Stimulated activated naive CD4-positive, alpha-beta T cell (primary cell): ENCODE results near the gene RIOX2.

Source experiments
- DNase-seq, 6 experiments: peaks; one replicate each; lab custom pipeline; 2025; lab: John Stamatoyannopoulos, UW

The RIOX2 gene

DNA sequence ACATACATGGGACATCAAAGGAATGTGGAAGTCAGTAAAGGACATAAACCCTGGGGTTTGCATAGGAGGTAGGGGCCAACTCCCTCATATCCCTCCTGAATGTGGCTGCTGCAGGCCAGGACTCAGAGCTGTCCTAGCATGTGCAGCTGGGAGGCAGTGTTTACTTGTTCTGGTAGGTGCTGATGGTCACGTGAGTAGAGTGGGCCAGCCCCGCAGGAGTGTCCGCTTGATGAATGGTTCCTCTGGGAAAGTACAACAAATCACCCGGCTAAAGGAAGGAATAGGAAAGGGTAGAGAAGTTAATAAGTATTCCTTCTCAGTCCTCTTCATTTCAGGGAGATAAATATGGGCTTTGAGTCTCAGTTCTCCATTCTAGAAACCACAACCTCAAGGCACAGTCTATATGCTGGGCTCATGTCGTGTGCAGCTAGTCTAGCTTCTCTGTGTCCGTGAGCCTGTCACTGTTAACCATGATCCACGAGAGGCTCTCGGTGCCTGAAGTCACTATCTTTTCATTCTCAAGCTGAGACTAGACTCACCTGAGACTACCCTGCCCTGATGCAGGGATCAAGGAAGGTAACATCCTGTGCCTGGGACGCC lies 17.9 kb downstream of the RIOX2 start:
- no peak for DNase-seq

DNA sequence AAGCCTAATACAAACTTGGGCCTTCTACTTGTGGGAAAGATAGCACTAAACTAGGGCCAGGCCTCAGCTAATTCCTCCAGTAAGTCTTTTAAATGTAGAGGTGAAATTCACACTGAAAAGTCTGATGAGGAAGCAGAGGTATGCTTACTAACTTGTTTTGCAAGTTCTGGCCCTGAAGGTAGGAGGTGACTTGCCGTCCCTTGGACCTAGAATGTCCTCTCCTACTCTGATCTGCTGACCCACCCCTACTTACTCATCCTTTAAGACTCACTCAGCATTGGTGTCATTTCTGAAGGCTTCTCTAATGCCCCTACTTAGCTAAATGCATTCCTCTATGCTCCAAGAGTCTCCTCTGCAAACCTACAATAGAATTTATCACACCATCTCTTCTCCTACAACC lies 19.4 kb downstream of the RIOX2 start:
- no peak for DNase-seq

DNA sequence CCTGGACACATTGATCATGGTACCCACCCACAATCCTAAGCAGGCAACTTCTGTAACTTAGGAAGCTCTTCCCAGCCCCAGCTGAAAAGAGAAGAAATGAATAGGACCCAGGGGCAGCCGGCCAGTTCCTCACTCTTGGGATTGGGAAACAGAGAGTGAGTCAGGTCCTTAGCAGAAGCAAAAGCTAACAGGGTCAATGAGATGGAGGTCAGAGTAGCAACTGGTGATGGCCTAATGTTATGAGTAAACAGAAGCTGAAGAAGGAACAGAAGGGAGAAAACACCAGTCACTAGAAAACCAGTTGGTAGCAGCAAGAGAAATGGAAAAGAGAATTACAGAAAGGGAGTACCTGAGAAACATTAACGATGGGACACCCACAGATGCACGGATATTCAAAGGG lies 20.0 kb downstream of the RIOX2 start:
- DNase-seq = no peak

GRCh38 chr3:97950360-97950759 lies 21.9 kb downstream of the RIOX2 start:
- no peak for DNase-seq

- DNase-seq = no peak
Observed at GRCh38 chr3:97949743-97950142, 22.5 kb downstream of the RIOX2 start.

GRCh38 chr3:97949110-97949485 lies 23.1 kb downstream of the RIOX2 start:
- no peak for DNase-seq

DNA sequence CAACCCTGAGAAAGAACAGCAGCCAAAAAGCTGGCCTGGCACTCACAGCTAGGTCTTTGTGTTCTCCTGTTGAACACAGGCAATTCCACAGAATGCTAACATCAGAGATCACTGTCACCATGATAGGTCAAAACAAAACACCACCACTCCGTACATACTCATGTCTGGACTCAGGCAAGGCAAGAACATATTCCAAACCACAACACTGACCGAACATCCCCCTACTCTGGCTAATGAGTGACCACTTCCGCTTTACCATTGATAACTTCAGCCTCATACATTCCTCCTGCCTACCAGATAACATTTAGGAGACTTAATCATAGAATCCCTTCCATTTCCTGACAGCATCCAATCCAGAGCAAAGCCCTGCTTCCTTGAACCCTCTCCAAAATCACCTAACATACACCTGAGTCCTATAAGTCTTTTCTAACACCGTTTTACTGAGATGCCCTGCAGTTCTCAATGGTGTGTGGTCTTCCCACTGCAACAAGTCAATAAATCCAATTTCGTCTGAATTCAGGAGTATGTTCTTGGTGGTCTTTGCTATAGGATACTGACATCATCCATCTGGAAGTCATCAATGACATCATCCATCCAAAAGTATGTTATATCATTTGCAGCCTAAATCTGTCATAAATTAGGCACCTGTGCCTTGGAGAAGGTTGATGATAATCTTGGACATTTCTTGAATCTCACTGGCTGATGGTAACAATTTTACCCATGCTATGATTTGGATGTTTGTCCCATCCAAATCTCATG lies 23.7 kb downstream of the RIOX2 start:
- no peak for DNase-seq

DNA sequence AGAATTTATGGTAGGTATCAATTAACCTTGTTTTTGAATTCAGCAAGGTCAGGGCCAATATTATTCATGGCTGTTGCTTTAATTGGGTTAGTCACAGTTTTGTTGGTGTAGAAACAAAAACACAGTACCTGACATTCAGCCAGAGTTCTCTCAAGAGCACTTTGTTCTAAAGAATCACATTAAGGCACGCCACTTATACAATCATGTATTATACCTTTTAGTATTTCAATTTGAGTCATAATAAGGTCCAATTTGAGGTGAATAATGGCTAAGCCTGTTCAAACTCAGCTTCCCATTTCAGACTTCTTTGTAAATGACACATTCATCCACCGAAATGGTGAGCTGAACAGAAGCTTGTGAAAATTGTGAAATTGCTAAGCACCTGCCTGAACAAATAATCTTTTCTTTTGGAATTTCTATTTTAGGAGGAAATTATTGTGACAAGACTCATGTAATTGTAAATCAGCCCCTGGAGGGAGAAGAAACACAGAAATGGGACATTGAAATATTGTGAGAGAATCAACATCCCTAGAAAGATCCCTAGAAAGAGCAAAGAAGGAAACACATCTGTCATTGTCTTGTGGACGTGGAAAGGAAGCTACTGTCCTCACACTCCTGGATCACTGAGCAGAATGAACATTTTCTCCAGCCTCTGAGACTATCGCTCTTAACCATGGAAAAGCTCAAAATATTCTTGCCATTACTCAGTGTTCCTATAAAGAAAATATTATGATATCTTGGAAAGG lies 29.3 kb downstream of the RIOX2 start:
- no peak for DNase-seq

DNA sequence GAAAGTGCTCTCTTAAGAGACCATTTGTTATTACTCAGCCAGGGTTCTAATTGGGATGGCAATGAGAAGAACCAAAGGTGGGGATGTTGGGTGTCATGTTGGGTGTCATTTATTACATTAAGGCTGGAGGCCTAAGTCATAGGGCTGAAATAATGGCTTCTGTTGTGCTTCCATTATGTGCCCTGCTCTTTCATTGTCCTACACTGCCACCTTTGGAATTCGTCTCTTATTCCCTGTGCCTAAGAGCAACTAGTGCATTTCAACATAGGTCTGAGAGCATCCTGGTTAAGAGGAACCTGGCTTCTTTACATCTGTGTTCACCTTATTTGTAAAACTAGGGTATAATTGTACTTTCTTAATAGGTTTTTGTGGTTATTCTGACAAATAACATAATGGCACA lies 32.2 kb downstream of the RIOX2 start:
- DNase-seq = peak in 1 of 6 experiments; percentile 3

DNA sequence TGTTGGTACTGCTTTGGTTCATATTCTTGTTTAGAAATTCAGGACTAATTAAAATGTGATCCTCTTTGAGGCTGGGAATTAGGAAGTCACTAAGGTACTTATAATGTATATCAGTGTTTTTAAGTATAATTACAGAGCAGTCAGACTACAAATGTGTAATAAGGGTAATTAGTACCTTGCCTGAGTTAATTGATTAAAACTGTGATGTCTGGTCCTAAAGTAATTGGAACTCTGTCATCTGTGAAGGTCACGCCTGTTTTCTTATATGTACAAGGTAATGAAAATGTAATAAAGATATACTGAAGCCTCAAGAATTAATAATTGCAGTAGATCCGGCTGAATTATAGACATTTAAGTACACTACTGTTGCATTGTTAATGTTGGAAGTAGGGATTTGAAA lies 32.8 kb downstream of the RIOX2 start:
- DNase-seq = no peak

GRCh38 chr3:97938444-97938843 lies 33.8 kb downstream of the RIOX2 start:
- no peak for DNase-seq

DNA sequence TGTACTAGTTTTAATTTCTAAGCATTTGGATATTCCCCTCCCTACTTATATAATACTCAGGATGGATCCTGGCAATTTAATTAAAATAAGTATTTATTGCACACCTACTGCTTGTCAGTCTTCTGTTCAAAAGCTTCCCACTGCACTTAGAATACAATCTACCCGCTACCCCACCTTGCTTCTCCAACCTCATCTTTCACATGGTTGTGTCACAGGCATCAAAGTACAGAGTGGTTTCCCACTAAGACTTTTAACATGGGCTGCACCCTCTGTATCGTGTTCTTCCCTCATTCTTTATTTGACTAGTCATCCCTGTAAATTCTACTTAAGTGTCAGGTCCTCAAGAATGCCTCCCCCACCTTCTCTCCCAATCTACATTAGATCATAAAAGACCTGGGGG lies 35.0 kb downstream of the RIOX2 start:
- DNase-seq = no peak

GRCh38 chr3:97935842-97936241 lies 36.4 kb downstream of the RIOX2 start:
- DNase-seq = no peak

DNA sequence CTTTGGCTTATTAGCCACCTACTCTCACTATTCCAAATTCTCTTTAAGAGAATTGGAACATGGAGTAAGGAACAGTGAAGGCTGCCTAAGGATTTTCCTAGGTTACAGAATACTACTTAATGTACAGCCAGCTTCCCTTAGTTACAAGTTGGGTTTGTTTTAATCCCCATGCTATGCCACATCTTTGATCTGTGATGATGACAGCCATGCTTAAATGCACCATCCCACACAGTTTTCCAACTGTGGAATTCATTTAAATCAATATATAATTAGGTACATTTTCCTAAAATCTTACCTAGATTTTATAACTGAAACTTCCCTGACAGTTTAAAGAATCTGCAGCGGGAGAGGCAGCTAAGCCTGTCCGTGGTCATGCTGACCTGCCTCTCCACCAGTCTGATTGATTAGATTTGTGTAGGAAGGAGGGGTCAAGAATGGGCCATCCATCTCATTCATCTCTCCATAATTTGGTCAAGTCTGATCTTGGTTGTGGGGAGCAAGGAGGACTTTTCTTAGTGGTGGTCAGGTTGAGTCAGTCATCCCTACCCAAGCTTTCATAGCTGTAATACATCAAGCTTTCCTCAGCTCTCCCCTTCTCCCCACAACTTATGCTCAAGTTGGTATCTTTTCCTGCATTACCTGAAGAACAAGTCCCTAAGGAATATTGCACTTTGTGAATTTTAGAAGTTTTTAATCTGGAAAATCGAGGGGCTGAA lies 37.1 kb downstream of the RIOX2 start:
- DNase-seq = no peak

GRCh38 chr3:97932387-97932801 lies 39.8 kb downstream of the RIOX2 start:
- no peak for DNase-seq

- DNase-seq = no peak
Observed at GRCh38 chr3:97931218-97931617, 41.0 kb downstream of the RIOX2 start.

- no peak for DNase-seq
Observed at GRCh38 chr3:97930018-97930417, 42.2 kb downstream of the RIOX2 start.

- DNase-seq = no peak
Observed at GRCh38 chr3:97928986-97929385, 43.2 kb downstream of the RIOX2 start.

DNA sequence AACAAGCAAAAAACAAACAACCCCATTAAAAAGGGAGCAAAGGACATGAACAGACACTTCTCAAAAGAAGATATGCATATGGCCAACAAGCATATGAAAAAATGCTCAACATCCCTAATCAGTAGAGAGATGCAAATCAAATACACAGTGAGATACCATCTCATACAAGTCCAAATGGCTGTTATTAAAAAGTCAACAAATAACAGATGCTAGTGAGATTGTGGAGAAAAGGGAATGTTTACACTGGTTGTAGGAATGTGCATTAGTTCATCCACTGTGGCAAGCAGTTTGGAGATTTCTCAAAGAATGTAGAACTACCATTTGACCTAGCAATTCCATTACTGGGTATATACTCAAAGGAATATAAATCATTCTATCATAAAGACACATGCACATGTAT lies 44.5 kb downstream of the RIOX2 start:
- no peak for DNase-seq

DNA sequence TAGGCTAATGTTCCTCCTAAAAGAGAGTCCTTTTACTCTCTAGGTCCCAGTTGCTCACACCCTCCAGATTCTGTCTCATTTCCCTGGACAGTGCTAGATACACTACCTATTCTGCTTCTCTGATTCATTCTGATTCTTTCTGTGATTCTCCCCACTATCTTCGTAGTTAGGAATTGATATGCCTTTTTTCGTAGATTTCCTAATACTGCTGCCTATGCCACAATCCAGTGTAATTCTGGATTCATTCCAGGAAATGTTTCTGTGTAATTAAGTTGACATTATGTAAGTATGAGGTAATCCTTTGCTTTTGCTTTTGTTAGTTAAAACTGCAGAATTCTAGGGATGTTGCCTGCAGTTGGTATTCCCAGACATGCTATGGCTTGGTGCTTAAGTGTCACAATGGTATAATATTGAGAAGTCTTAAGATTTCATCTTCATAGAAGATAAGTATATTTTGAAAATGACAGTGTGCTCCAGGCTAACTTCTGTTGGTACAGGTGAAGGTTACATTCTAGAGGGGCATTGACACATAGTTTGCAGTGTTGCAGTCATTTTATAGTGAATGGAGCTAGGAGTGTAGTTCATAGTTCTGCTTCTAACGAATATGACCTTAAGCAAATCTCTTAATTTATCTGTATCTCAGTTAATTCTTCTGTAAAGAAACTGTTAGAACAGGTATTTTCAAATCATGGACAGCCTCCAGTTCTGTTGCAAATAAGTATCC lies 54.3 kb downstream of the RIOX2 start:
- DNase-seq = no peak

GRCh38 chr3:97916576-97916975 lies 55.7 kb downstream of the RIOX2 start:
- DNase-seq = no peak

GRCh38 chr3:97914388-97914787 lies 57.8 kb downstream of the RIOX2 start:
- no peak for DNase-seq
